Measurements from ENCODE around the gene ATF4. TPM values are rescaled to one million over a fixed set of nuclear protein-coding genes. Genes with fewer than 3 reads are reported as not detected.

The ATF4 gene
- total and polyA plus RNA-seq, 2 donors from 2014 or later, result 261 to 293 TPM

DNA sequence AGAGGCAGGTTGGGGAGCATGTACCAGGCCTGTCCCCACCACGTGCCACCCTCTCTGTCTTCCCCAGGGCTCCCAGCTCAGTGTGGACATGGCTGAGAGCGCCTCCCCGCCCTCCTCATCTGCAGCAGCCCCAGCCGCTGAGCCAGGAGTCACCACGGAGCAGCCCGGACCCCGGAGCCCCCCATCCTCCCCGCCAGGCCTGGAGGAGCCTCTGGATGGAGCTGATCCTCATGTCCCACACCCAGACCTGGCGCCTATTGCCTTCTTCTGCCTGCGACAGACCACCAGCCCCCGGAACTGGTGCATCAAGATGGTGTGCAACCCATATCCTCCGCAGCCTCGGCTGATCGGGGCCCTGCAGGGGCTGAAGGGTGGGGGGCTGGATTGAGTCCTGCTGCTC lies 50.3 kb downstream of the ATF4 start, which contains the start of gene CACNA1I:
TSS of gene CACNA1I (plus strand) at position 89 of the 400 bp plus-strand sequence. CDS start at position 89, 0 bp downstream.
- peaks cover 0 to 1% (median 0%) of the 10 kb centered on the region in 3 donors for H3K9me3 ChIP-seq (ENCODE audit: control insufficient read depth in 2 of 3, insufficient read depth in 1 of 3, low read length in 3 of 3)
- FAIRE-seq, result no peak

DNA sequence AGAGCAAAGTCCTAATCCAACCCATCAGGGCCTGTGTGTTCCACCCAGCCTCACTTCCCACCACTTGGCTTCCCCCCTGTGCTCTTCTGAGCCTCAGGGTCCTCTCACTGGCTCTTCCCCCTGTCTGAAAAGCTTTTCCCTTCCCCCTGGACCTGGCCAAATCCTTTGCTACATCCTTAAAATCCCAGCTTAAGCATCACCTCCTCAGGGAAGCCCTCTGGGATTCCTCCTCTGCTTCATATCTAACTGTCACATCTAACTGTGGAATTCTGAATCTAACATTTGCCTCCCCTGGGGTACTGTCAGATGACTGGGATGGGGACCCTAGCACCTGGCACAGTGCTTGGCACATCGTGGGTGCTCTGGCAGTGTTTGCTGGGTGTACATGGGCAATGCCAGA lies 51.2 kb downstream of the ATF4 start:
- no peak for FAIRE-seq

More for the DNA sequence above, 50.3 kb downstream of the ATF4 start, which contains the start of gene CACNA1I:
- intact Hi-C loops (cut with DNase I), result no loop called here
- Histone ChIP-seq H3K9ac (ENCODE audit: low read length in 3 of 3) (no peak within 1 kb of the TSS), H3K27me3 (ENCODE audit: control insufficient read depth, insufficient read depth, low read length) (no peaks in the 10 kb centered on the region), H3K27ac (ENCODE audit: low read depth in 2 of 2, low read length in 2 of 2) (no peak within 1 kb of the TSS), H3K4me3 (ENCODE audit: low read length in 3 of 3) (no peak within 1 kb of the TSS), H3K36me3 (ENCODE audit: control insufficient read depth in 2 of 3, insufficient read depth in 3 of 3, low read length in 3 of 3) (no peaks in the 10 kb centered on the region), H3K4me1 (ENCODE audit: control insufficient read depth in 2 of 3, insufficient read depth in 2 of 3, low read depth in 1 of 3, low read length in 3 of 3) (no peaks in the 10 kb centered on the region)
- DNase-seq, result no peak
- TF ChIP-seq, protein P1, sequence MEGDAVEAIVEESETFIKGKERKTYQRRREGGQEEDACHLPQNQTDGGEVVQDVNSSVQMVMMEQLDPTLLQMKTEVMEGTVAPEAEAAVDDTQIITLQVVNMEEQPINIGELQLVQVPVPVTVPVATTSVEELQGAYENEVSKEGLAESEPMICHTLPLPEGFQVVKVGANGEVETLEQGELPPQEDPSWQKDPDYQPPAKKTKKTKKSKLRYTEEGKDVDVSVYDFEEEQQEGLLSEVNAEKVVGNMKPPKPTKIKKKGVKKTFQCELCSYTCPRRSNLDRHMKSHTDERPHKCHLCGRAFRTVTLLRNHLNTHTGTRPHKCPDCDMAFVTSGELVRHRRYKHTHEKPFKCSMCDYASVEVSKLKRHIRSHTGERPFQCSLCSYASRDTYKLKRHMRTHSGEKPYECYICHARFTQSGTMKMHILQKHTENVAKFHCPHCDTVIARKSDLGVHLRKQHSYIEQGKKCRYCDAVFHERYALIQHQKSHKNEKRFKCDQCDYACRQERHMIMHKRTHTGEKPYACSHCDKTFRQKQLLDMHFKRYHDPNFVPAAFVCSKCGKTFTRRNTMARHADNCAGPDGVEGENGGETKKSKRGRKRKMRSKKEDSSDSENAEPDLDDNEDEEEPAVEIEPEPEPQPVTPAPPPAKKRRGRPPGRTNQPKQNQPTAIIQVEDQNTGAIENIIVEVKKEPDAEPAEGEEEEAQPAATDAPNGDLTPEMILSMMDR (IDR thresholded peaks at IDR 0.05; ENCODE audit: borderline replicate concordance, extremely low read depth, insufficient read depth), result no peak

More for the DNA sequence above, 51.2 kb downstream of the ATF4 start:
- Histone ChIP-seq H3K4me1 (ENCODE audit: control insufficient read depth in 2 of 3, insufficient read depth in 2 of 3, low read depth in 1 of 3, low read length in 3 of 3) (no peaks in the 10 kb centered on the region), H3K27me3 (ENCODE audit: control insufficient read depth, insufficient read depth, low read length) (no peaks in the 10 kb centered on the region), H3K27ac (ENCODE audit: low read depth in 2 of 2, low read length in 2 of 2) (no peak overlapping the region), H3K36me3 (ENCODE audit: control insufficient read depth in 2 of 3, insufficient read depth in 3 of 3, low read length in 3 of 3) (no peaks in the 10 kb centered on the region), H3K9me3 (ENCODE audit: control insufficient read depth in 2 of 3, insufficient read depth in 1 of 3, low read length in 3 of 3) (no peaks in the 10 kb centered on the region), H3K9ac (ENCODE audit: low read length in 3 of 3) (no peak overlapping the region), H3K4me3 (ENCODE audit: low read length in 3 of 3) (no peak overlapping the region)
- no peak for DNase-seq
- intact Hi-C loops (cut with DNase I), result no loop called here
- TF ChIP-seq, protein P1 (IDR thresholded peaks at IDR 0.05; ENCODE audit: borderline replicate concordance, extremely low read depth, insufficient read depth), result no peak

Other genes with a start within 250 kb of the ATF4 start
- 1,862 TPM for gene RPL3, start 200.9 kb upstream of the ATF4 start, total RNA-seq
- gene RPL3, start 200.9 kb upstream of the ATF4 start, polyA plus RNA-seq (ENCODE audit: insufficient read depth, low read depth, low replicate concordance), result 2,443 TPM
- 21.5 TPM for gene SYNGR1, start 170.6 kb upstream of the ATF4 start, total RNA-seq
- 43.0 TPM for gene SYNGR1, start 170.6 kb upstream of the ATF4 start, polyA plus RNA-seq (ENCODE audit: insufficient read depth, low read depth, low replicate concordance)
- 30.9 TPM for gene TAB1, start 120.8 kb upstream of the ATF4 start, total RNA-seq
- gene TAB1, start 120.8 kb upstream of the ATF4 start, polyA plus RNA-seq (ENCODE audit: insufficient read depth, low read depth, low replicate concordance), result 14.4 TPM
- gene MGAT3, start 63.5 kb upstream of the ATF4 start, total RNA-seq, result 5.4 TPM
- 2.7 TPM for gene MGAT3, start 63.5 kb upstream of the ATF4 start, polyA plus RNA-seq (ENCODE audit: insufficient read depth, low read depth, low replicate concordance)
- 27.9 TPM for gene MIEF1, start 18.3 kb upstream of the ATF4 start, total RNA-seq
- 13.0 TPM for gene MIEF1, start 18.3 kb upstream of the ATF4 start, polyA plus RNA-seq (ENCODE audit: insufficient read depth, low read depth, low replicate concordance)
- gene RPS19BP1, start 12.2 kb downstream of the ATF4 start, total RNA-seq, result 51.8 TPM
- gene RPS19BP1, start 12.2 kb downstream of the ATF4 start, polyA plus RNA-seq (ENCODE audit: insufficient read depth, low read depth, low replicate concordance), result 180 TPM
- gene CACNA1I, start 50.2 kb downstream of the ATF4 start, total RNA-seq, result 0.63 TPM
- not detected for gene CACNA1I, start 50.2 kb downstream of the ATF4 start, polyA plus RNA-seq (ENCODE audit: insufficient read depth, low read depth, low replicate concordance)